NCI-H1092 (cell line): ENCODE results near the gene DCTN4.

Experiments used
- DNase-seq: peaks from one replicate; lab custom pipeline; 2025; lab: John Stamatoyannopoulos, UW

Gene DCTN4

GRCh38 chr5:150670275-150670947, 88.4 kb downstream of the DCTN4 start:
- no peak for DNase-seq

- DNase-seq: no peak
These were observed 93.8 kb downstream of the DCTN4 start for GRCh38 chr5:150665044-150665443.

GRCh38 chr5:150663936-150664335, 94.9 kb downstream of the DCTN4 start:
- no peak for DNase-seq

GRCh38 chr5:150662731-150663516, 95.9 kb downstream of the DCTN4 start:
- no peak for DNase-seq

- DNase-seq: no peak
These were observed 96.8 kb downstream of the DCTN4 start for GRCh38 chr5:150661821-150662596.

- DNase-seq: no peak
These were observed 97.7 kb downstream of the DCTN4 start, which contains the start of gene MYOZ3 for GRCh38 chr5:150661086-150661485. Gene MYOZ3, plus strand, starts transcription at chr5:150661251. Its CDS starts 1,691 bp downstream, at chr5:150662942.

- no peak for DNase-seq
These were observed 98.5 kb downstream of the DCTN4 start for GRCh38 chr5:150660108-150660831.

GRCh38 chr5:150659360-150660107, 99.3 kb downstream of the DCTN4 start:
- no peak for DNase-seq

GRCh38 chr5:150658699-150659265, 100.0 kb downstream of the DCTN4 start:
- no peak for DNase-seq
